ENCODE data around the gene THBS3. TPM values are rescaled to one million over a fixed set of nuclear protein-coding genes. Genes with fewer than 3 reads are reported as not detected.
A peak's percentile ranks its signal among the peaks of the same experiment; 100 is the strongest.

THBS3 gene
- total and polyA plus RNA-seq, 2 of the 13 experiments (the other 11 are each of a cell fraction or from before 2014, with no cell fraction given), result 0.86 to 3.6 TPM

DNA sequence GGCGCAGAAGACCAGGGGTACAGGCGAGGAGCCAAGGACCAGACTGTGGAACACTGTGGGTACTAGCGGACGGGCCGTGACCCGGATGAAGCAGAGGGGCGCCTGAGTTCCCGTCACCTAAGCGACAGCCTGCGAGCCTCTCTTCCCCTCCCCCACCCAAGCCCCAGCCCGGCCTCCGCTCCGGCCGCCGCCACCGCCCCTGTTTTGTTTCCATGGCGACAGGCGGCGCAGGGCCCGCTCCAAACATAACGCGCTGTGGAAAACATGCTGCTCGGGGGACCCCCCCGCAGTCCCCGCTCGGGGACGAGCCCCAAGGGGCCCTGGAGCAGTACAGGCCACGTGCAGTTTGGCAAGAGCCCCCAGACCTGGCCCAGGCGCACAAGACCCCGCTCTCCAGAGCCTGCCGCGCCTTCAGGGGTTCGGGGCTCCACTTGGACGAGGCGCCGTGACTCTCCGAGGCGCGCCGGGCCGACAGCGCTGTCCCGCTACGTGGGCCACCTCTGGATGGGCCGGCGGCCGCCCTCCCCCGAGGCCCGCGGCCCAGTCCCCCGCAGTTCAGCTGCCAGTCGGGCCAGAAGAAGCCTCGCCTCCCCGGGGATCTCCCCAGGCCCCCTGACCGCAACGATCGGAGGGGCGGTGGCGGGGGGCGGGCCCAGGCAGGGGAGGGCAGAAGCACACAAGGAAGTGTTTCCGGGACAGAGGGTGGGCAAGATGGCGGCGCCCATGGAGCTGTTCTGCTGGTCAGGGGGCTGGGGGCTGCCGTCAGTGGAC is 1.0 kb upstream of the THBS3 start, which contains the start of gene MTX1:
Gene MTX1, plus strand, starts transcription at position 155 of the 771 bp plus-strand sequence. Its CDS starts 110 bp downstream, at position 265.
- H3K9ac ChIP-seq (ENCODE audit: insufficient read depth, low read depth, low read length), result peak within 1 kb of the TSS; percentile 100
- in situ Hi-C loops (cut with HindIII; ENCODE audit: extremely low pct_ligation_motif_present, low pct_unique_long_range_greater_than_20kb) (loop anchor here (10.0 kb wide), 1 partner anchor 386 kb away; no protein-coding TSS in a partner anchor), intact Hi-C loops (cut with micrococcal nuclease; ENCODE audit: unreplicated experiment) (loop anchor here (5.0 to 10.0 kb wide), 2 partner anchors 96 to 114 kb away; partner anchors contain the start of genes FDPS, PKLR and RUSC1)
- H3K36me3 ChIP-seq (replicated peaks in 1 of 2; ENCODE audit: control insufficient read depth in 1 of 2, insufficient read depth in 2 of 2, low read length in 2 of 2), result peaks cover 3 to 5% of the 10 kb centered on the region in 2 experiments; a peak in 3 of 5 replicates
- peak within 1 kb of the TSS; percentile 92 for H2AFZ ChIP-seq (ENCODE audit: low read length)
- no peaks in the 10 kb centered on the region for H3K9me3 ChIP-seq (ENCODE audit: low read length)
- peaks cover 29% of the 10 kb centered on the region for H3K4me1 ChIP-seq (ENCODE audit: insufficient read depth, low read length)
- CTCF ChIA-PET (ENCODE audit: low intra/inter-chr PET ratio, low total read pairs), result interaction anchor here (2.4 kb wide), 1 partner anchor 383 kb away, joined by 13 read pairs; no protein-coding TSS in a partner anchor
- ATAC-seq (peak; percentile 86), FAIRE-seq (no peak), DNase-seq (ENCODE audit: low spot score) (peak; percentile 78)
- H3K4me3 ChIP-seq (replicated peaks in 1 of 3; ENCODE audit: insufficient read depth in 1 of 3, low read depth in 2 of 3, low read length in 3 of 3), result peak within 1 kb of the TSS; percentile 96 to 99 (median 98)
- no peaks in the 10 kb centered on the region for H4K20me1 ChIP-seq (ENCODE audit: insufficient read depth, low read length)
- 0% methylated on average over 11 of the region's 64 CpGs for WGBS (ENCODE audit: low lambda C conversion rate)
- POLR2A ChIA-PET, result interaction anchor here (0.7 to 3.5 kb wide), 7 partner anchors 15 to 99 kb away, joined by 3 to 19 read pairs (median 3); partner anchors contain the start of genes FDPS and SCAMP3
- H3K4me2 ChIP-seq (ENCODE audit: low read depth, low read length), result peak within 1 kb of the TSS; percentile 100
- BruUV-seq (replicated peaks), result no TSS peak
- H3K79me2 ChIP-seq (ENCODE audit: insufficient read depth, low read length), result peaks cover 13% of the 10 kb centered on the region
- H3K27me3 ChIP-seq (ENCODE audit: control insufficient read depth in 1 of 2, insufficient read depth in 2 of 2, low read length in 2 of 2), result peaks cover 0 to 9% of the 10 kb centered on the region in 2 experiments; a peak in 1 of 5 replicates
- H3K27ac ChIP-seq (ENCODE audit: extremely low read length, insufficient read depth, low read length), result peak within 1 kb of the TSS; percentile 98
- TF ChIP-seq, protein P1, sequence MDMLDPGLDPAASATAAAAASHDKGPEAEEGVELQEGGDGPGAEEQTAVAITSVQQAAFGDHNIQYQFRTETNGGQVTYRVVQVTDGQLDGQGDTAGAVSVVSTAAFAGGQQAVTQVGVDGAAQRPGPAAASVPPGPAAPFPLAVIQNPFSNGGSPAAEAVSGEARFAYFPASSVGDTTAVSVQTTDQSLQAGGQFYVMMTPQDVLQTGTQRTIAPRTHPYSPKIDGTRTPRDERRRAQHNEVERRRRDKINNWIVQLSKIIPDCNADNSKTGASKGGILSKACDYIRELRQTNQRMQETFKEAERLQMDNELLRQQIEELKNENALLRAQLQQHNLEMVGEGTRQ (IDR thresholded peaks at IDR 0.05; ENCODE audit: low read depth, low read length), result no peak
- TF ChIP-seq, protein P1 (CRISPR knock-in tag; IDR thresholded peaks at IDR 0.05; ENCODE audit: borderline replicate concordance), result no peak
- TF ChIP-seq MLLT10 (CRISPR knock-in tag; IDR thresholded peaks at IDR 0.05), result no peak
- no peak for TF ChIP-seq POGZ (CRISPR knock-in tag; IDR thresholded peaks at IDR 0.05)
- TF ChIP-seq, protein P2, sequence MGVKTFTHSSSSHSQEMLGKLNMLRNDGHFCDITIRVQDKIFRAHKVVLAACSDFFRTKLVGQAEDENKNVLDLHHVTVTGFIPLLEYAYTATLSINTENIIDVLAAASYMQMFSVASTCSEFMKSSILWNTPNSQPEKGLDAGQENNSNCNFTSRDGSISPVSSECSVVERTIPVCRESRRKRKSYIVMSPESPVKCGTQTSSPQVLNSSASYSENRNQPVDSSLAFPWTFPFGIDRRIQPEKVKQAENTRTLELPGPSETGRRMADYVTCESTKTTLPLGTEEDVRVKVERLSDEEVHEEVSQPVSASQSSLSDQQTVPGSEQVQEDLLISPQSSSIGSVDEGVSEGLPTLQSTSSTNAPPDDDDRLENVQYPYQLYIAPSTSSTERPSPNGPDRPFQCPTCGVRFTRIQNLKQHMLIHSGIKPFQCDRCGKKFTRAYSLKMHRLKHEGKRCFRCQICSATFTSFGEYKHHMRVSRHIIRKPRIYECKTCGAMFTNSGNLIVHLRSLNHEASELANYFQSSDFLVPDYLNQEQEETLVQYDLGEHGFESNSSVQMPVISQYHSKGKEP (CRISPR knock-in tag; IDR thresholded peaks at IDR 0.05), result no peak
- no peak for TF ChIP-seq STAT5B (CRISPR knock-in tag; IDR thresholded peaks at IDR 0.05)
- TF ChIP-seq, protein P3, sequence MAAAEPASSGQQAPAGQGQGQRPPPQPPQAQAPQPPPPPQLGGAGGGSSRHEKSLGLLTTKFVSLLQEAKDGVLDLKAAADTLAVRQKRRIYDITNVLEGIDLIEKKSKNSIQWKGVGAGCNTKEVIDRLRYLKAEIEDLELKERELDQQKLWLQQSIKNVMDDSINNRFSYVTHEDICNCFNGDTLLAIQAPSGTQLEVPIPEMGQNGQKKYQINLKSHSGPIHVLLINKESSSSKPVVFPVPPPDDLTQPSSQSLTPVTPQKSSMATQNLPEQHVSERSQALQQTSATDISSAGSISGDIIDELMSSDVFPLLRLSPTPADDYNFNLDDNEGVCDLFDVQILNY (CRISPR knock-in tag; conservative IDR thresholded peaks at IDR 0.05), result no peak
- TF ChIP-seq ZNF10 (CRISPR knock-in tag; IDR thresholded peaks at IDR 0.05; ENCODE audit: borderline replicate concordance, low read depth), result no peak
- TF ChIP-seq PCBP2 (optimal IDR thresholded peaks at IDR 0.05; ENCODE audit: low read depth, low read length, poor library complexity, severe bottlenecking), result no peak
- TF ChIP-seq SMC3 (IDR thresholded peaks at IDR 0.05; ENCODE audit: low read length), result no peak
- TF ChIP-seq, protein P4, sequence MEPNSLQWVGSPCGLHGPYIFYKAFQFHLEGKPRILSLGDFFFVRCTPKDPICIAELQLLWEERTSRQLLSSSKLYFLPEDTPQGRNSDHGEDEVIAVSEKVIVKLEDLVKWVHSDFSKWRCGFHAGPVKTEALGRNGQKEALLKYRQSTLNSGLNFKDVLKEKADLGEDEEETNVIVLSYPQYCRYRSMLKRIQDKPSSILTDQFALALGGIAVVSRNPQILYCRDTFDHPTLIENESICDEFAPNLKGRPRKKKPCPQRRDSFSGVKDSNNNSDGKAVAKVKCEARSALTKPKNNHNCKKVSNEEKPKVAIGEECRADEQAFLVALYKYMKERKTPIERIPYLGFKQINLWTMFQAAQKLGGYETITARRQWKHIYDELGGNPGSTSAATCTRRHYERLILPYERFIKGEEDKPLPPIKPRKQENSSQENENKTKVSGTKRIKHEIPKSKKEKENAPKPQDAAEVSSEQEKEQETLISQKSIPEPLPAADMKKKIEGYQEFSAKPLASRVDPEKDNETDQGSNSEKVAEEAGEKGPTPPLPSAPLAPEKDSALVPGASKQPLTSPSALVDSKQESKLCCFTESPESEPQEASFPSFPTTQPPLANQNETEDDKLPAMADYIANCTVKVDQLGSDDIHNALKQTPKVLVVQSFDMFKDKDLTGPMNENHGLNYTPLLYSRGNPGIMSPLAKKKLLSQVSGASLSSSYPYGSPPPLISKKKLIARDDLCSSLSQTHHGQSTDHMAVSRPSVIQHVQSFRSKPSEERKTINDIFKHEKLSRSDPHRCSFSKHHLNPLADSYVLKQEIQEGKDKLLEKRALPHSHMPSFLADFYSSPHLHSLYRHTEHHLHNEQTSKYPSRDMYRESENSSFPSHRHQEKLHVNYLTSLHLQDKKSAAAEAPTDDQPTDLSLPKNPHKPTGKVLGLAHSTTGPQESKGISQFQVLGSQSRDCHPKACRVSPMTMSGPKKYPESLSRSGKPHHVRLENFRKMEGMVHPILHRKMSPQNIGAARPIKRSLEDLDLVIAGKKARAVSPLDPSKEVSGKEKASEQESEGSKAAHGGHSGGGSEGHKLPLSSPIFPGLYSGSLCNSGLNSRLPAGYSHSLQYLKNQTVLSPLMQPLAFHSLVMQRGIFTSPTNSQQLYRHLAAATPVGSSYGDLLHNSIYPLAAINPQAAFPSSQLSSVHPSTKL (CRISPR knock-in tag; IDR thresholded peaks at IDR 0.05), result no peak
- TF ChIP-seq PHF21A (CRISPR knock-in tag; IDR thresholded peaks at IDR 0.05), result no peak
- TF ChIP-seq JUN (CRISPR knock-in tag; IDR thresholded peaks at IDR 0.05), result no peak
